Ascending aorta (tissue), 2 donors: Measurements from ENCODE around the gene PARD6A. TPM values are rescaled to one million over a fixed set of nuclear protein-coding genes. Genes with fewer than 3 reads are reported as not detected.

Experiments
- DNase-seq, 2 donors: peaks; one replicate each; pipeline ENCODE4 v3.0.0-alpha.2; 2019; ENCODE audit warnings: low spot score in 2 of 2
- H3K27ac ChIP-seq, 2 donors: fragments of 200-600 bp; sonication (generic); one replicate each; pipeline ENCODE4 v1.5.1; 2016 to 2017; ENCODE audit warnings: mild to moderate bottlenecking in 1 of 2
- H3K27me3 ChIP-seq: fragments of 200-600 bp; sonication (generic); one replicate; pipeline ENCODE4 v1.5.1; 2017
- H3K36me3 ChIP-seq, 2 donors: fragments of 200-600 bp; sonication (generic); one replicate each; pipeline ENCODE4 v1.5.1; 2016
- H3K4me1 ChIP-seq, 2 donors: fragments of 200-600 bp; sonication (generic); one replicate each; pipeline ENCODE4 v1.5.1; 2016 to 2017; ENCODE audit warnings: mild to moderate bottlenecking in 1 of 2
- H3K4me3 ChIP-seq, 2 donors: fragments of 200-600 bp; sonication (generic); one replicate each; pipeline ENCODE4 v1.5.1; 2016 to 2017; ENCODE audit warnings: mild to moderate bottlenecking in 1 of 2
- H3K9me3 ChIP-seq, 2 donors: fragments of 200-600 bp; sonication (generic); one replicate each; pipeline ENCODE4 v1.5.1; 2016
- CTCF ChIP-seq, 3 experiments: fragments of 200-600 bp in 2 of 3; fragments of 450-650 bp in 1 of 3; sonication (generic) in 2 of 3; IDR thresholded peaks; one replicate each; pipeline ENCODE4 v1.5.1; 2016 to 2019; ENCODE audit warnings: antibody characterized with exemption in 3 of 3, mild to moderate bottlenecking in 1 of 3, moderate library complexity in 1 of 3
- intact Hi-C: fragments of 100-400 bp; cut with DNase I; formaldehyde crosslinking; loops from one replicate; pipeline ENCODE4 v1.15.1; 2023
- total RNA-seq: library from RNA; depleted of rRNA; stranded (reverse); fragments of >200 nt; gene quantifications from one replicate; pipeline ENCODE4 v1.1.0, GENCODE V29; 2016

The PARD6A gene
- total RNA-seq, 1 donor from 2014 or later: 8.4 TPM

DNA sequence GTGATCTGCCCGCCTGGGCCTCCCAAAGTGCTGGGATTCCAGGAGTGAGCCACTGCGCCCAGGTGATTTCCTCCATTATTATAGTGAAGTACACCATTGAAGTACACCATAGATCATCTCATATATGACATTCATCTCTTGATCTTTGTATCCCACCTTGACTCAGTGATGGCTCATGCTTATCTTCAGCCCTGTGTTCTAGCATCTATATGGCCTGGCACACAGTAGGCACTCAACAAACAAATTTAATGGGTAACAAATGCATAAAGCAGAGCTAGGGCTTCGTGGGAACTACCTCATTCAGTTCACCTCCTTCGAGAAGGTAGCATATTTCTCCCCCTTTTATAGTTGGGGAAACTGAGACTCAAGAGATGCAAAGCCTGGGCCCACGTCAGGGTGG lies 4.8 kb downstream of the PARD6A start:
- no peak for TF ChIP-seq CTCF (IDR thresholded peaks at IDR 0.05)
- no peaks in the 10 kb centered on the region for H3K27me3 ChIP-seq
- no peak for DNase-seq
- no peaks in the 10 kb centered on the region for H3K9me3 ChIP-seq
- no peak overlapping the region for H3K27ac ChIP-seq
- H3K4me1 ChIP-seq: peaks cover 14 to 24% of the 10 kb centered on the region in 2 donors
- H3K36me3 ChIP-seq: no peaks in the 10 kb centered on the region
- intact Hi-C loops: loop anchor here (10.0 kb wide), 1 partner anchor 421 kb away; the partner anchor contains the start of genes FHOD1 and SLC9A5
- peak overlapping the region; percentile 88 to 97 for H3K4me3 ChIP-seq

GRCh38 chr16:67666032-67666551 lies 5.3 kb downstream of the PARD6A start:
- Histone ChIP-seq H3K27ac (peak overlapping the region; percentile 91), H3K4me3 (peak overlapping the region; percentile 88 to 97), H3K36me3 (no peaks in the 10 kb centered on the region), H3K9me3 (no peaks in the 10 kb centered on the region), H3K4me1 (peaks cover 14 to 24% of the 10 kb centered on the region in 2 donors), H3K27me3 (no peaks in the 10 kb centered on the region)
- intact Hi-C loops: loop anchor here (10.0 kb wide), 1 partner anchor 421 kb away; the partner anchor contains the start of genes FHOD1 and SLC9A5
- TF ChIP-seq CTCF (IDR thresholded peaks at IDR 0.05): no peak
- no peak for DNase-seq

GRCh38 chr16:67666559-67667452 lies 6.0 kb downstream of the PARD6A start, which contains the start of the genes C16orf86 and ENKD1:
TSS of gene C16orf86 (plus strand) at chr16:67666814. CDS start at chr16:67666971, 157 bp downstream.
TSS of gene ENKD1 (minus strand) at chr16:67666750. CDS start at chr16:67666442, 308 bp downstream.
- Histone ChIP-seq H3K36me3 (no peaks in the 10 kb centered on the region), H3K4me3 (peak within 1 kb of the TSS; percentile 88 to 97), H3K27me3 (no peaks in the 10 kb centered on the region), H3K9me3 (no peaks in the 10 kb centered on the region), H3K27ac (peak within 1 kb of the TSS; percentile 91), H3K4me1 (peaks cover 9 to 20% of the 10 kb centered on the region in 2 donors)
- DNase-seq: peak in 1 of 2 donors; percentile 91
- intact Hi-C loops: loop anchor here (10.0 kb wide), 1 partner anchor 422 kb away; the partner anchor contains the start of genes FHOD1 and SLC9A5
- TF ChIP-seq CTCF (IDR thresholded peaks at IDR 0.05): no peak

- Histone ChIP-seq H3K27ac (peak overlapping the region; percentile 91), H3K36me3 (no peaks in the 10 kb centered on the region), H3K27me3 (no peaks in the 10 kb centered on the region), H3K4me1 (peaks cover 9 to 20% of the 10 kb centered on the region in 2 donors), H3K4me3 (peak overlapping the region; percentile 88 to 97), H3K9me3 (no peaks in the 10 kb centered on the region)
- intact Hi-C loops: loop anchor here (10.0 kb wide), 1 partner anchor 423 kb away; the partner anchor contains the start of genes FHOD1 and SLC9A5
- DNase-seq: no peak
- no peak for TF ChIP-seq CTCF (IDR thresholded peaks at IDR 0.05)
Measured at GRCh38 chr16:67667453-67667816, 6.7 kb downstream of the PARD6A start.

DNA sequence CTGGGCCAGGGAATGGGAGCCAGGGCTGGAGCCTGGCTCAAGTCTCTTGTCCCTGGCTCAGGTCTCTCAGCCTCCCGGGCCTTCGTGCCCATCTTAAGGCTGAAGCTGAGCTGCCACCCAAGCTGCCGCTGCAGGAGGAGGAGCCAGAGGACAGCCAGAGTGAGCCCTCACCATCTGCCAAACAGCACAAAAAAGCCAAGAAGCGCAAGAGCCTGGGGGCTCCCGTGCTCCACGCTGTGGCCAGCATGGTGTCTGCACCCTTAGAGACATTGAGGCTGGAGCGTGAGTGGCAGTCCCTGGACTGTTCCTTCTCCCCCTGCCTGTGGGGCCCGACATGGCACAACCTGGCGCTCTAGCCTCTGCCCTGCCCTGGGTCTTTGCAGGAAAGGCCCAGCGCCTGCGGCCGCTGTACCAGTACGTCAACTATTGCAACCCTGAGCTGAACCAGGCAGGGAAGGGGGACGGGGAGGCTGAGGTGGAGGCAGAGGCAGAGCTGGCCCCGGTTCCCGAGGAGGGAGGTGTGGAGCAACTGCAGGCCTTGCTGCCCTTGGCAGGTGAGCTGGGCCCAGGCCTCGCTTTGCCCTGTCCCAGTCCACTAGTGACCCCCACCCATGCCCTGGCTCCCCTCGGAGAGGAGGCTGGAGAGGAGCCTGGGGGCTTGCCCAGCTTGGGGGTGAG lies 7.2 kb downstream of the PARD6A start:
- Histone ChIP-seq H3K9me3 (no peaks in the 10 kb centered on the region), H3K4me1 (peaks cover 9 to 20% of the 10 kb centered on the region in 2 donors), H3K36me3 (no peaks in the 10 kb centered on the region), H3K27me3 (no peaks in the 10 kb centered on the region), H3K27ac (peak overlapping the region; percentile 91), H3K4me3 (peak overlapping the region; percentile 88 to 97)
- peak; percentile 66 to 95 for DNase-seq
- intact Hi-C loops: loop anchor here (1.0 to 10.0 kb wide), 4 partner anchors 9 to 423 kb away; partner anchors contain the start of genes CTCF, FHOD1 and SLC9A5
- TF ChIP-seq CTCF (IDR thresholded peaks at IDR 0.05): peak; percentile 90 to 92 (median 92)
